Tibial artery (tissue), 4 donors: Measurements from ENCODE around the gene NHERF2.
"Not testable (repeated sequence)": the region's sequence is repeated elsewhere in the genome, so short reads cannot be mapped to it uniquely, and the experiment has no call there.

Experiments used
- DNase-seq, 2 donors: peaks; one replicate each; pipeline ENCODE4 v3.0.0-alpha.2; 2019
- H3K27ac ChIP-seq, 2 donors: fragments of 200-600 bp; sonication (generic) in 1 of 2; 1 replicate in 1 of 2; 2 replicates in 1 of 2; pipeline ENCODE4 v1.5.1; 2018 to 2019; ENCODE audit warnings: mild to moderate bottlenecking in 1 of 2
- H3K27me3 ChIP-seq, 2 donors: fragments of 200-600 bp; sonication (generic) in 1 of 2; one replicate each; pipeline versions ENCODE4 v1.5.1 to v1.6.0; 2016 to 2019
- H3K36me3 ChIP-seq, 3 donors: fragments of 200-600 bp; sonication (generic) in 2 of 3; one replicate each; pipeline ENCODE4 v1.5.1; 2016 to 2019; ENCODE audit warnings: mild to moderate bottlenecking in 2 of 3
- H3K4me1 ChIP-seq, 4 donors: fragments of 200-600 bp; sonication (generic) in 2 of 4; 1 replicate in 3 of 4; 2 replicates in 1 of 4; pipeline ENCODE4 v1.5.1; 2016 to 2019
- H3K4me3 ChIP-seq, 2 donors: fragments of 200-600 bp; sonication (generic) in 1 of 2; 1 replicate in 1 of 2; 2 replicates in 1 of 2; pipeline ENCODE4 v1.5.1; 2018 to 2019; ENCODE audit warnings: mild to moderate bottlenecking in 2 of 2
- H3K9me3 ChIP-seq, 3 donors: fragments of 200-600 bp; sonication (generic) in 1 of 3; one replicate each; pipeline ENCODE4 v1.5.1; 2016 to 2019
- intact Hi-C: fragments of 100-400 bp; cut with DNase I; formaldehyde crosslinking; loops from one replicate; pipeline ENCODE4 v1.15.0; 2023; ENCODE audit warnings: low total_unique reads
- TF ChIP-seq, protein P1 (sequence below), 2 experiments: fragments of 200-600 bp in 1 of 2; fragments of 450-650 bp in 1 of 2; IDR thresholded peaks; one replicate each; pipeline ENCODE4 v1.5.1; 2017 to 2019; ENCODE audit warnings: antibody characterized with exemption in 2 of 2, mild to moderate bottlenecking in 1 of 2, moderate library complexity in 1 of 2

Gene NHERF2

DNA sequence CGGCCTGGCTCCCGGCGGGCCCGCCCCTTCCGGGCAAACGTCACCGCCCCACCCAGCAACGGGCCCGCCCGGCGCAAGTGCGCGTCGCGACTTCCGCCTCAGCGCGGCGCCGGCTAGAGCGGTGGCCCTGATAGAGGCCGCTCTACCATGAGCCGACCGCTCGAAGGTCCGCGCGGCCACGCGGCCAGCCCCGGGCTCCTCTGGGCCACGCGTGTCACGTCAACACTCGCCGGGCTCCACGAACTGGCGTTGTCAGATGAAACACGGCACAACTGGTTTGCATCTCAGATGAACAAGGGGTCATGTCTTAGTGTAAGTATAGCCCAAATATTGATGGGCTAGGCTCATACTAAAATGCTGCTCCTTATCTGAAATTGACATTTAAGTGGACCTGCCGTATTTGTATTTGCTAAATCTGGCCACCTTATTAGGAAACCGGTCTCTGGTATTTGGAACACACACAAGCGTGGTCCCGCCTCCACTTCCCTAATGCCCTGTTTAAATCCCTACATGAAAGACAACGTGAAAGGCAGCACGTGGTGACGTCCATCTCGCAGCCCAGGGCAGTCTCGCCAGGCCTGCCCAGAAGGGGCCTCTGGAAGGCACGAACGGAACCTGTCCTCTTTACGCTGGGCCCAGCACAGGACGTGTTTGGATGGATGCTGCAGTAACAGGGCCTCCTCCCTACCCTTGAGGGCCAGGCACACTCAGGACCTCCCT is 16.8 kb upstream of the NHERF2 start, which contains the start of gene ZNF598:
Gene ZNF598, minus strand, starts transcription at position 31 of the 720 bp plus-strand sequence.
- H3K27me3 ChIP-seq: no peaks in the 10 kb centered on the region
- TF ChIP-seq, protein P1, sequence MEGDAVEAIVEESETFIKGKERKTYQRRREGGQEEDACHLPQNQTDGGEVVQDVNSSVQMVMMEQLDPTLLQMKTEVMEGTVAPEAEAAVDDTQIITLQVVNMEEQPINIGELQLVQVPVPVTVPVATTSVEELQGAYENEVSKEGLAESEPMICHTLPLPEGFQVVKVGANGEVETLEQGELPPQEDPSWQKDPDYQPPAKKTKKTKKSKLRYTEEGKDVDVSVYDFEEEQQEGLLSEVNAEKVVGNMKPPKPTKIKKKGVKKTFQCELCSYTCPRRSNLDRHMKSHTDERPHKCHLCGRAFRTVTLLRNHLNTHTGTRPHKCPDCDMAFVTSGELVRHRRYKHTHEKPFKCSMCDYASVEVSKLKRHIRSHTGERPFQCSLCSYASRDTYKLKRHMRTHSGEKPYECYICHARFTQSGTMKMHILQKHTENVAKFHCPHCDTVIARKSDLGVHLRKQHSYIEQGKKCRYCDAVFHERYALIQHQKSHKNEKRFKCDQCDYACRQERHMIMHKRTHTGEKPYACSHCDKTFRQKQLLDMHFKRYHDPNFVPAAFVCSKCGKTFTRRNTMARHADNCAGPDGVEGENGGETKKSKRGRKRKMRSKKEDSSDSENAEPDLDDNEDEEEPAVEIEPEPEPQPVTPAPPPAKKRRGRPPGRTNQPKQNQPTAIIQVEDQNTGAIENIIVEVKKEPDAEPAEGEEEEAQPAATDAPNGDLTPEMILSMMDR (IDR thresholded peaks at IDR 0.05): peak in 1 of 2 experiments; percentile 12
- DNase-seq: peak; percentile 77 to 90
- intact Hi-C loops: no loop called here
- no peaks in the 10 kb centered on the region for H3K9me3 ChIP-seq
- peak within 1 kb of the TSS; percentile 84 to 92 for H3K27ac ChIP-seq
- H3K36me3 ChIP-seq: peaks cover 0 to 6% (median 0%) of the 10 kb centered on the region in 3 donors
- peaks cover 0 to 48% (median 47%) of the 10 kb centered on the region in 4 donors for H3K4me1 ChIP-seq
- H3K4me3 ChIP-seq: peak within 1 kb of the TSS; percentile 90 to 99

GRCh38 chr16:2011726-2012125 is 15.0 kb upstream of the NHERF2 start:
- intact Hi-C loops, H3K36me3 ChIP-seq, H3K27ac ChIP-seq, H3K27me3 ChIP-seq, H3K4me3 ChIP-seq, DNase-seq, H3K9me3 ChIP-seq: not testable (repeated sequence)
- peaks cover 0 to 33% (median 30%) of the 10 kb centered on the region in 4 donors for H3K4me1 ChIP-seq

DNA sequence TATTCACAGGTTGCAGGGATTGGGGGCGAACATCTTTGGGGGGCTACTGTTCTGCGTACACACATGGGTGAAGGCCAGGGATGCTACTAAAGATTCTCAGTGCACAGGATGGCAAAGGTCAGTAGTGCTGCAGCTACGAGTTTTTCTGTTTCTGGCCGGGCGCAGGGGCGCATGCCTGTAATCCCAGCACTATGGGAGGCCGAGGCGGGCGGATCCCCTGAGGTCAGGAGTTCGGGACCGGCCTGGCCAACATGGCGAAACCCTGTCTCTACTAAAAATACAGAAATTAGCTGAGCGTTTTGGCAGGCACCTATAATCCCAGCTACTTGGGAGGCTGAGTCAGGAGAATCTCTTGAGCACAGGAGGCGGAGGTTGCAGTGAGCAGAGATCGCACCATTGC is 13.2 kb upstream of the NHERF2 start:
- Histone ChIP-seq H3K9me3 (no peaks in the 10 kb centered on the region), H3K4me3 (no peak overlapping the region), H3K27ac (no peak overlapping the region), H3K36me3 (no peaks in the 10 kb centered on the region), H3K4me1 (peaks cover 0 to 15% (median 12%) of the 10 kb centered on the region in 4 donors), H3K27me3 (peaks cover 0 to 11% of the 10 kb centered on the region in 2 donors)
- intact Hi-C loops: no loop called here
- TF ChIP-seq, protein P1 (IDR thresholded peaks at IDR 0.05): no peak
- DNase-seq: no peak

- DNase-seq: no peak
- Histone ChIP-seq H3K4me3 (no peak overlapping the region), H3K9me3 (no peaks in the 10 kb centered on the region), H3K4me1 (peaks cover 0 to 15% (median 13%) of the 10 kb centered on the region in 4 donors), H3K27ac (no peak overlapping the region), H3K36me3 (no peaks in the 10 kb centered on the region), H3K27me3 (peaks cover 0 to 29% of the 10 kb centered on the region in 2 donors)
- intact Hi-C loops: no loop called here
- TF ChIP-seq, protein P1 (IDR thresholded peaks at IDR 0.05): no peak
These were observed 11.4 kb upstream of the NHERF2 start for GRCh38 chr16:2015117-2015946.

- H3K4me1 ChIP-seq: peaks cover 0 to 16% (median 14%) of the 10 kb centered on the region in 4 donors
- H3K27ac ChIP-seq: no peak overlapping the region
- peaks cover 0 to 34% of the 10 kb centered on the region in 2 donors for H3K27me3 ChIP-seq
- DNase-seq: no peak
- no peaks in the 10 kb centered on the region for H3K9me3 ChIP-seq
- TF ChIP-seq, protein P1 (IDR thresholded peaks at IDR 0.05): no peak
- no peak overlapping the region for H3K4me3 ChIP-seq
- H3K36me3 ChIP-seq: no peaks in the 10 kb centered on the region
- intact Hi-C loops: no loop called here
These were observed 10.8 kb upstream of the NHERF2 start for GRCh38 chr16:2015947-2016208.

GRCh38 chr16:2016407-2016922 is 10.2 kb upstream of the NHERF2 start:
- Histone ChIP-seq H3K36me3 (no peaks in the 10 kb centered on the region), H3K27me3 (peaks cover 0 to 40% of the 10 kb centered on the region in 2 donors), H3K9me3 (no peaks in the 10 kb centered on the region), H3K4me3 (no peak overlapping the region), H3K27ac (no peak overlapping the region), H3K4me1 (peaks cover 0 to 16% (median 14%) of the 10 kb centered on the region in 4 donors)
- TF ChIP-seq, protein P1 (IDR thresholded peaks at IDR 0.05): no peak
- intact Hi-C loops: no loop called here
- DNase-seq: no peak
